Body of pancreas (tissue), 4 donors: ENCODE results near the gene DHX15. TPM values are rescaled to one million over a fixed set of nuclear protein-coding genes. Genes with fewer than 3 reads are reported as not detected.

Experiments
- ATAC-seq: fragments of 150-250 bp; one replicate; pipeline ENCODE4 v1.9.1; 2016
- DNase-seq, 4 donors: peaks; one replicate each; pipeline ENCODE4 v3.0.0-alpha.2; 2019
- H3K27ac ChIP-seq, 4 donors: fragments of 200-600 bp; sonication (generic); 1 replicate in 3 of 4; 2 replicates in 1 of 4; pipeline versions ENCODE4 v1.5.1 to v1.6.1; 2016 to 2019; ENCODE audit warnings: mild to moderate bottlenecking in 1 of 4, mixed read lengths in 1 of 4, moderate library complexity in 1 of 4
- H3K27me3 ChIP-seq, 2 donors: fragments of 200-600 bp; sonication (generic); one replicate each; pipeline ENCODE4 v1.6.0; 2016; ENCODE audit warnings: mild to moderate bottlenecking in 1 of 2
- H3K36me3 ChIP-seq, 2 donors: fragments of 200-600 bp; sonication (generic); replicated peaks in 1 of 2; 2 replicates each; pipeline ENCODE4 v1.5.1; 2016; ENCODE audit warnings: low read depth in 2 of 2; ENCODE audit not compliant: insufficient read depth in 1 of 2
- H3K4me1 ChIP-seq: fragments of 200-600 bp; sonication (generic); one replicate; pipeline ENCODE4 v1.6.0; 2016
- H3K4me3 ChIP-seq, 2 donors: fragments of 200-600 bp; sonication (generic); 1 replicate in 1 of 2; 2 replicates in 1 of 2; pipeline ENCODE4 v1.5.1; 2016 to 2019
- H3K9me3 ChIP-seq, 3 donors: fragments of 200-600 bp; sonication (generic); 1 replicate in 2 of 3; 2 replicates in 1 of 3; pipeline ENCODE4 v1.5.1; 2016
- POLR2A ChIP-seq, 3 donors: fragments of 450-650 bp; IDR thresholded peaks; one replicate each; pipeline ENCODE4 v1.6.1; 2016; ENCODE audit warnings: antibody characterized with exemption in 3 of 3, mild to moderate bottlenecking in 2 of 3
- WGBS, 2 donors: methylation state at CpG; one replicate each; pipeline ENCODE4 v1.1.5; 2017; 5-methylcytosine and 5-hydroxymethylcytosine counted together
- intact Hi-C: fragments of 100-400 bp; cut with DNase I; formaldehyde crosslinking; loops from one replicate; pipeline ENCODE4 v1.15.1; 2023
- total RNA-seq, 2 donors: library from RNA; depleted of rRNA; stranded (reverse); fragments of >200 nt; gene quantifications; one replicate each; pipeline ENCODE4 v1.1.0, GENCODE V29; 2016
- TF ChIP-seq, protein P1 (sequence below), 7 experiments: fragments of 450-650 bp in 4 of 7; fragments of 200-600 bp in 3 of 7; sonication (generic) in 3 of 7; IDR thresholded peaks; one replicate each; pipeline ENCODE4 v1.5.1; 2016 to 2019; ENCODE audit warnings: antibody characterized with exemption in 7 of 7

The DHX15 gene
- total RNA-seq, 2 donors from 2014 or later, result 83.7 to 104 TPM

DNA sequence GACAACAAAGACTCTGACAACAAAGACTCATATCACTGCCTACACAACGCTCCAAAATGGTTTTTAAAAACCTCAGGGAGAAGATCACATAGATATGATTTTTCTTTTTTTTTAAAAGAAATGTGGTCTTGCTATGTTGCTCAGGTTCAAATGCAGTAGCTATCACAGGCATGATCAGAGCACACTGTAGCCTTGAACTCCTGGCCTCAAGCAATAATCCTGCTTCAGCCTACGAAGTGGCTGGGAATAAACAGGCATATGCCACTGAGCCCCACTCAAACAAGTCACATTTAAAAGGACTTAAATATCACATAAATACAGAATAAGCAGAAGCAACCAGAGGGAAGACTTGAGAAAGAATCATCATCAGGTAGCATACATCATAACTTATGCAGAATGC, 14.7 kb downstream of the DHX15 start:
- intact Hi-C loops, result no loop called here
- Histone ChIP-seq H3K4me3 (no peak overlapping the region), H3K27me3 (no peaks in the 10 kb centered on the region), H3K36me3 (peaks cover 0 to 3% of the 10 kb centered on the region in 2 donors), H3K9me3 (no peaks in the 10 kb centered on the region), H3K4me1 (peaks cover 46% of the 10 kb centered on the region), H3K27ac (no peak overlapping the region)
- TF ChIP-seq POLR2A (IDR thresholded peaks at IDR 0.05), result no peak
- TF ChIP-seq, protein P1, sequence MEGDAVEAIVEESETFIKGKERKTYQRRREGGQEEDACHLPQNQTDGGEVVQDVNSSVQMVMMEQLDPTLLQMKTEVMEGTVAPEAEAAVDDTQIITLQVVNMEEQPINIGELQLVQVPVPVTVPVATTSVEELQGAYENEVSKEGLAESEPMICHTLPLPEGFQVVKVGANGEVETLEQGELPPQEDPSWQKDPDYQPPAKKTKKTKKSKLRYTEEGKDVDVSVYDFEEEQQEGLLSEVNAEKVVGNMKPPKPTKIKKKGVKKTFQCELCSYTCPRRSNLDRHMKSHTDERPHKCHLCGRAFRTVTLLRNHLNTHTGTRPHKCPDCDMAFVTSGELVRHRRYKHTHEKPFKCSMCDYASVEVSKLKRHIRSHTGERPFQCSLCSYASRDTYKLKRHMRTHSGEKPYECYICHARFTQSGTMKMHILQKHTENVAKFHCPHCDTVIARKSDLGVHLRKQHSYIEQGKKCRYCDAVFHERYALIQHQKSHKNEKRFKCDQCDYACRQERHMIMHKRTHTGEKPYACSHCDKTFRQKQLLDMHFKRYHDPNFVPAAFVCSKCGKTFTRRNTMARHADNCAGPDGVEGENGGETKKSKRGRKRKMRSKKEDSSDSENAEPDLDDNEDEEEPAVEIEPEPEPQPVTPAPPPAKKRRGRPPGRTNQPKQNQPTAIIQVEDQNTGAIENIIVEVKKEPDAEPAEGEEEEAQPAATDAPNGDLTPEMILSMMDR (IDR thresholded peaks at IDR 0.05), result no peak
- WGBS, 2 donors, result 59 to 62% methylated on average over 2 of the region's 2 CpGs
- DNase-seq (no peak), ATAC-seq (no peak)

DNA sequence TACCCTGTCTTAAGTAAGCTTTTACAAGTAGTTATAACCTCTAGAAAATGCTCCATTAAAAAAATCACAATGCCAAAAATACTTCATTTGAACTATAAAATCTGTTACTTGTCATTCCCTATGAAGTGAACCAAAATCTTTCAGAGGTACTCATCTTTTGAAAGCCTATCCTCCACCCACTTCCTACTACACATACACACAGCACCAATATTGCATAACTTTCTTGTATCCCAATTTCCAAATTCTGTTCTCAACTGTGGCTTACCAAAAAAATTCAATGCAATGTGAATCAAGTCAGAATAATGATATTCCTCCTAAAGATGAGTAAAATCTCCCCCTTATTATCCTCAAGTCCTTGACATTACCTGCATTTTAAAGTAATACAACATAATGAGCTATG, 15.9 kb downstream of the DHX15 start:
- TF ChIP-seq, protein P1 (IDR thresholded peaks at IDR 0.05), result no peak
- TF ChIP-seq POLR2A (IDR thresholded peaks at IDR 0.05), result no peak

DNA sequence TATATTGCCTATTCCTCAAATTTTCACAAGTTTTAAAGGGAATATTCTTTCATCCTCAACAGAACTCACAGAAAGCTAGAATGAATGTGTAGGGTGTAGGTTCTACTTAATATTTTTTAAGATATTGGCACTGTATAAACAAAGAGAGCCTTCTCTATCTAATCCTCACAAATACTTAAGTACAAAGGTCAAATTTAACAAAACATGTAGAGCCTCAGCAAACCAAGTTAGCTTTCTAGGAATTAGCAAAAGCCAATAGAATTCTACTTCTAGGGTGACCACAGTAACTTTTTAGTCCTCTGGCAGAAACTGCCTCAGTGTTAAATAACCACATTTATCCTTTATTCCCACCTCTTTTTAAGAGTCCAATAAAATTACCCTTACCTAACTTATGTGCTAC, 19.3 kb downstream of the DHX15 start:
- H3K4me1 ChIP-seq, result peaks cover 33% of the 10 kb centered on the region
- no peak overlapping the region for H3K4me3 ChIP-seq

More for the DNA sequence above, 15.9 kb downstream of the DHX15 start:
- H3K36me3 ChIP-seq, result peaks cover 0 to 1% of the 10 kb centered on the region in 2 donors
- no peak overlapping the region for H3K27ac ChIP-seq
- H3K4me1 ChIP-seq, result peaks cover 47% of the 10 kb centered on the region
- no peaks in the 10 kb centered on the region for H3K9me3 ChIP-seq
- ATAC-seq (no peak), DNase-seq (no peak)
- no peaks in the 10 kb centered on the region for H3K27me3 ChIP-seq
- no peak overlapping the region for H3K4me3 ChIP-seq
- intact Hi-C loops, result no loop called here

DNA sequence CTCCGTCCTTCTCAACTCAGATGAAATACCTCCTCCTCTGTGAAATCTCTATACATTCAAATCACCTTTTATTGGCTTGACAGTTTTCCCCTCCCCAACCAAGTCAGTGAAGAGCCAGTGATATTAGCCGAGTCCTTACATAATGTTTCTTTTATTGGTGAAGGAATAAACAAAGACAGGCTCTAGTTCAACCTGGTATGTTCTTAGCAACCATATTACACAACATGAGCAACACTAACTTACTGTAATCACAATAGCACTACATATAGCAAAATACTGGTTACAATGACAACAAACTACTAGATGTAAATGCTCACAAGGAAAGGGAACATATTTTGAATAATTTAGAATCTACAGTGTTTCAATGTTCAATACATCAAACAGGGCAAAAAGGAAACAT, 19.9 kb downstream of the DHX15 start:
- ATAC-seq (no peak), DNase-seq (no peak)
- H3K27me3 ChIP-seq, result no peaks in the 10 kb centered on the region
- no peaks in the 10 kb centered on the region for H3K9me3 ChIP-seq
- no peak overlapping the region for H3K4me3 ChIP-seq
- WGBS, 2 donors, result 53 to 62% methylated on average over 2 of the region's 2 CpGs
- intact Hi-C loops, result no loop called here
- no peaks in the 10 kb centered on the region for H3K36me3 ChIP-seq
- H3K27ac ChIP-seq, result no peak overlapping the region
- TF ChIP-seq POLR2A (IDR thresholded peaks at IDR 0.05), result no peak
- TF ChIP-seq, protein P1 (IDR thresholded peaks at IDR 0.05), result no peak
- H3K4me1 ChIP-seq, result peaks cover 27% of the 10 kb centered on the region

More for the DNA sequence above, 19.3 kb downstream of the DHX15 start:
- H3K27ac ChIP-seq, result no peak overlapping the region
- intact Hi-C loops, result no loop called here
- H3K36me3 ChIP-seq, result no peaks in the 10 kb centered on the region
- TF ChIP-seq POLR2A (IDR thresholded peaks at IDR 0.05), result no peak
- TF ChIP-seq, protein P1 (IDR thresholded peaks at IDR 0.05), result no peak
- DNase-seq, result no peak
- ATAC-seq, result no peak
- no peaks in the 10 kb centered on the region for H3K27me3 ChIP-seq
- H3K9me3 ChIP-seq, result no peaks in the 10 kb centered on the region

DNA sequence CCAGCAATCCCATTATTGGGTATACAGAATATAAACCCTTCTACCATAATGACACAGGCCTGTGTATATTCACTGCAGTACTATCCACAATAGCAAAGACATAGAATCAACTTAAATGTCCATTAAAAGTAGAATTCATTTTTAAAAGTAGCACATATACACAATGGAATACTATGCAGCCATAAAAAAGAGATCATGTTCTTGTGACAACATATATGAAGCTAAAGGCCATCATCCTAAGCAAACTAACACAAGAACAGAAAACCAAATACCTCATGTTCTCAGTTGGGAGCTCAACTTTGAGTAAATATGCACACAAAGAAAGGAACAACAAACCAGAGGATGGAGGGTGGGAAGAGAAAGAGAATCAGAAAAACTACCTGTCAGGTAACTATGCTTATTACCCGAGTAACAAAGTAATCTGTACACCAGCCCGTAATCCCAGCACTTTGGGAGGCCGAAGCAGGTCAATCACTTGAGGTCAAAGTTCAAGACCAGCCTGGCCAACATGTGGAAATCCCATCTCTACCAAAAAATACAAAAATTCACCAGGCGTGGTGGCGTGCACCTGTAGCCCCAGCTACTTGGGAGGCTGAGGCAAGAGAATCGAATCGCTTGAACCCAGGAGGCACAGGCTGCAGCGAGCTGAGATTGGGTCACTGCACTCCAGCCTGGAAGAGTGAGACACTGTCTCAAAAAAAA, 22.8 kb downstream of the DHX15 start:
- Histone ChIP-seq H3K4me3 (no peak overlapping the region), H3K4me1 (peaks cover 42% of the 10 kb centered on the region), H3K27me3 (no peaks in the 10 kb centered on the region), H3K9me3 (no peaks in the 10 kb centered on the region), H3K27ac (no peak overlapping the region), H3K36me3 (no peaks in the 10 kb centered on the region)
- WGBS, 2 donors, result 69 to 84% methylated on average over 7 to 8 of the region's 8 CpGs
- TF ChIP-seq, protein P1 (IDR thresholded peaks at IDR 0.05), result no peak
- no peak for TF ChIP-seq POLR2A (IDR thresholded peaks at IDR 0.05)
- intact Hi-C loops, result no loop called here
- DNase-seq, result no peak
- ATAC-seq, result no peak
